ENCODE measurements around the gene OSBPL5.

The OSBPL5 gene

DNA sequence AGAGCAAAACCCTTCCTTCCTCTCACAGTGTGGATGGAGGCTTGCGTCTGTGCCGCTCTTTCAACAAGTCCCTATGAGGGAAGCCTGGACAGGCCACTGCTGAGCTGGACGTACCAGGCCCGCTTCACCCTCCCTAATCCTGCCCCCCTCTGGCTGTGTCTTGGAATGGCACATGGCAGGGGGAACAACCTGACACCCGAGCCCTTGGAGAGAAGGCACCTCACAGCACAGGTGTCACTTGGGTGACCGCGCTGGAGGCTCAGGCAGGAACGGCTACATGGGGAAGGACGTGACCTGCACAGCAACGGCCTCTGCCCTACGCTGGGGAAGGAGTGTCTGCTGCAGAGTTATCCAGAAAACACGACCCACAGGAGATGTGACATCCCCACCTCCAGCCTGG is 118.9 kb downstream of the OSBPL5 start:
- TF ChIP-seq TAF1 (IDR thresholded peaks at IDR 0.05; ENCODE audit: borderline replicate concordance, insufficient read depth, low read length) (no peak), POLR2AphosphoS5 (IDR thresholded peaks at IDR 0.05; ENCODE audit: low read depth, low read length) (no peak), SIN3A (IDR thresholded peaks at IDR 0.05; ENCODE audit: borderline replicate concordance, insufficient read depth, low read length) (no peak), FOXP2 (optimal IDR thresholded peaks at IDR 0.05; ENCODE audit: borderline replicate concordance, extremely low read depth, extremely low read length, insufficient read depth) (no peak)
- TF ChIP-seq, protein P1, sequence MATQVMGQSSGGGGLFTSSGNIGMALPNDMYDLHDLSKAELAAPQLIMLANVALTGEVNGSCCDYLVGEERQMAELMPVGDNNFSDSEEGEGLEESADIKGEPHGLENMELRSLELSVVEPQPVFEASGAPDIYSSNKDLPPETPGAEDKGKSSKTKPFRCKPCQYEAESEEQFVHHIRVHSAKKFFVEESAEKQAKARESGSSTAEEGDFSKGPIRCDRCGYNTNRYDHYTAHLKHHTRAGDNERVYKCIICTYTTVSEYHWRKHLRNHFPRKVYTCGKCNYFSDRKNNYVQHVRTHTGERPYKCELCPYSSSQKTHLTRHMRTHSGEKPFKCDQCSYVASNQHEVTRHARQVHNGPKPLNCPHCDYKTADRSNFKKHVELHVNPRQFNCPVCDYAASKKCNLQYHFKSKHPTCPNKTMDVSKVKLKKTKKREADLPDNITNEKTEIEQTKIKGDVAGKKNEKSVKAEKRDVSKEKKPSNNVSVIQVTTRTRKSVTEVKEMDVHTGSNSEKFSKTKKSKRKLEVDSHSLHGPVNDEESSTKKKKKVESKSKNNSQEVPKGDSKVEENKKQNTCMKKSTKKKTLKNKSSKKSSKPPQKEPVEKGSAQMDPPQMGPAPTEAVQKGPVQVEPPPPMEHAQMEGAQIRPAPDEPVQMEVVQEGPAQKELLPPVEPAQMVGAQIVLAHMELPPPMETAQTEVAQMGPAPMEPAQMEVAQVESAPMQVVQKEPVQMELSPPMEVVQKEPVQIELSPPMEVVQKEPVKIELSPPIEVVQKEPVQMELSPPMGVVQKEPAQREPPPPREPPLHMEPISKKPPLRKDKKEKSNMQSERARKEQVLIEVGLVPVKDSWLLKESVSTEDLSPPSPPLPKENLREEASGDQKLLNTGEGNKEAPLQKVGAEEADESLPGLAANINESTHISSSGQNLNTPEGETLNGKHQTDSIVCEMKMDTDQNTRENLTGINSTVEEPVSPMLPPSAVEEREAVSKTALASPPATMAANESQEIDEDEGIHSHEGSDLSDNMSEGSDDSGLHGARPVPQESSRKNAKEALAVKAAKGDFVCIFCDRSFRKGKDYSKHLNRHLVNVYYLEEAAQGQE (IDR thresholded peaks at IDR 0.05; ENCODE audit: insufficient read depth in 1 of 2, low read depth in 2 of 2, low read length in 2 of 2): no peak

- TF ChIP-seq SIN3A (IDR thresholded peaks at IDR 0.05; ENCODE audit: borderline replicate concordance, insufficient read depth, low read length) (no peak), FOXP2 (optimal IDR thresholded peaks at IDR 0.05; ENCODE audit: borderline replicate concordance, extremely low read depth, extremely low read length, insufficient read depth) (no peak), POLR2AphosphoS5 (IDR thresholded peaks at IDR 0.05; ENCODE audit: low read depth, low read length) (no peak), TAF1 (IDR thresholded peaks at IDR 0.05; ENCODE audit: borderline replicate concordance, insufficient read depth, low read length) (no peak)
- TF ChIP-seq, protein P1 (IDR thresholded peaks at IDR 0.05; ENCODE audit: insufficient read depth in 1 of 2, low read depth in 2 of 2, low read length in 2 of 2): no peak
These were observed 120.2 kb downstream of the OSBPL5 start for GRCh38 chr11:3044915-3045314.

DNA sequence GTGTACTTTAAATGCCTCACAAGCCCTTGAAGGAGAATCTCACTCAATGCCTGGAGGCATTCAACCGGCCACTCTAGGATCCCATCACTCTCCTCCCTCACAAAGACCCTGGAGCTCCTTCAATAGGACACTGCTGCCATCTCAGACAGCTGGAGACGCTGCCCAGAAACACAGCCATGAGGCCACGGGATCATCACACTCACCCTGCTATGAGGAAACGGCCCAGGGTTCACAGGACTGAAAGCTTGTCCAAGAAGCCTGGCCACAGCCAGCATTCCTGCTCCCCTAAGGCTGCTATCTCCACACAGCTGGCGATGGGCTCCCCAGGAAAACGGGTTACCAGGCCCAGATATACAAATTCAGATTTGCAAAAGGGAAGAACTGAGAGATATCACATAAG is 121.1 kb downstream of the OSBPL5 start:
- no peak for TF ChIP-seq SIN3A (IDR thresholded peaks at IDR 0.05; ENCODE audit: borderline replicate concordance, insufficient read depth, low read length)
- TF ChIP-seq FOXP2 (optimal IDR thresholded peaks at IDR 0.05; ENCODE audit: borderline replicate concordance, extremely low read depth, extremely low read length, insufficient read depth): no peak
- TF ChIP-seq, protein P1 (IDR thresholded peaks at IDR 0.05; ENCODE audit: insufficient read depth in 1 of 2, low read depth in 2 of 2, low read length in 2 of 2): no peak
- no peak for TF ChIP-seq TAF1 (IDR thresholded peaks at IDR 0.05; ENCODE audit: borderline replicate concordance, insufficient read depth, low read length)
- no peak for TF ChIP-seq POLR2AphosphoS5 (IDR thresholded peaks at IDR 0.05; ENCODE audit: low read depth, low read length)

GRCh38 chr11:3043315-3043871 is 121.7 kb downstream of the OSBPL5 start:
- no peak for TF ChIP-seq FOXP2 (optimal IDR thresholded peaks at IDR 0.05; ENCODE audit: borderline replicate concordance, extremely low read depth, extremely low read length, insufficient read depth)
- no peak for TF ChIP-seq TAF1 (IDR thresholded peaks at IDR 0.05; ENCODE audit: borderline replicate concordance, insufficient read depth, low read length)
- no peak for TF ChIP-seq POLR2AphosphoS5 (IDR thresholded peaks at IDR 0.05; ENCODE audit: low read depth, low read length)
- TF ChIP-seq SIN3A (IDR thresholded peaks at IDR 0.05; ENCODE audit: borderline replicate concordance, insufficient read depth, low read length): no peak
- TF ChIP-seq, protein P1 (IDR thresholded peaks at IDR 0.05; ENCODE audit: insufficient read depth in 1 of 2, low read depth in 2 of 2, low read length in 2 of 2): no peak

All from PFSK-1 (cell line).